ENCODE results near the gene GRHL1.

GRHL1 gene

DNA sequence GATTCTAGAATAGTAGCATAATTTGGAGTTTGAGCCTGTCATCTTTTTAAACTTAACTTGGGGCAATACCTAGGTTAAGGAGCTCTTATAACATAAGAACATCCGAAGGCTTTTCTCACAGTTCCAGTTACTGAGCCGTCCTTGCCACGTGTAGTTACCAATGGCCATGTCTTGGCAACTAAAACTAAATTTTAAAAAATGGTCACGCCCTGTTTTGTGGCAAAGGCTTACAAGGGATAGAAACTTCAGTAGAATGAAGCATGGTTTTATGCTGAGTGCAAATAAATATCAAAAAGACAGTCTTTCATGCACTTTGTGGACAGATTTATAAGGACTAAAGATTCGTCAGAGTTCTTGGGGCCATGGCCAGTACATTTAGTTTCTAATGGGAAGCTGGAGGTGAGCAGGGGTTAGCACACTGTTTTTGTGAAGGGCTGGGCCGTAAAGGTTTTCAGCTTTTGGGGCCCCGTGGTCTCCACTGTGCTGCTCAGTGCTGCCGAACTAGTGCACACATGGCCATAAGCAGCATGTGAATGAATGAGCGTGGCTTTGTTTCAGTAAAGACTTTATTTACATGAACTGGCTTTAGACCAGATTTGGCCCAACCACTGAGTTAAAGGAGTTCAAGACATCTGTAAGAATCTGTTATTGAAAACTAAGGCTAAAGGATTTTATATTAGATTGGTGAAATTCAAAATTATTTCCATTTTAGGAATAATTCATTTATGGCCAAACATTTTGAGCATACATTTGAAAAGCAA is 41.1 kb downstream of the GRHL1 start:
- TF ChIP-seq, protein P1, sequence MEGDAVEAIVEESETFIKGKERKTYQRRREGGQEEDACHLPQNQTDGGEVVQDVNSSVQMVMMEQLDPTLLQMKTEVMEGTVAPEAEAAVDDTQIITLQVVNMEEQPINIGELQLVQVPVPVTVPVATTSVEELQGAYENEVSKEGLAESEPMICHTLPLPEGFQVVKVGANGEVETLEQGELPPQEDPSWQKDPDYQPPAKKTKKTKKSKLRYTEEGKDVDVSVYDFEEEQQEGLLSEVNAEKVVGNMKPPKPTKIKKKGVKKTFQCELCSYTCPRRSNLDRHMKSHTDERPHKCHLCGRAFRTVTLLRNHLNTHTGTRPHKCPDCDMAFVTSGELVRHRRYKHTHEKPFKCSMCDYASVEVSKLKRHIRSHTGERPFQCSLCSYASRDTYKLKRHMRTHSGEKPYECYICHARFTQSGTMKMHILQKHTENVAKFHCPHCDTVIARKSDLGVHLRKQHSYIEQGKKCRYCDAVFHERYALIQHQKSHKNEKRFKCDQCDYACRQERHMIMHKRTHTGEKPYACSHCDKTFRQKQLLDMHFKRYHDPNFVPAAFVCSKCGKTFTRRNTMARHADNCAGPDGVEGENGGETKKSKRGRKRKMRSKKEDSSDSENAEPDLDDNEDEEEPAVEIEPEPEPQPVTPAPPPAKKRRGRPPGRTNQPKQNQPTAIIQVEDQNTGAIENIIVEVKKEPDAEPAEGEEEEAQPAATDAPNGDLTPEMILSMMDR (IDR thresholded peaks at IDR 0.05), result no peak

DNA sequence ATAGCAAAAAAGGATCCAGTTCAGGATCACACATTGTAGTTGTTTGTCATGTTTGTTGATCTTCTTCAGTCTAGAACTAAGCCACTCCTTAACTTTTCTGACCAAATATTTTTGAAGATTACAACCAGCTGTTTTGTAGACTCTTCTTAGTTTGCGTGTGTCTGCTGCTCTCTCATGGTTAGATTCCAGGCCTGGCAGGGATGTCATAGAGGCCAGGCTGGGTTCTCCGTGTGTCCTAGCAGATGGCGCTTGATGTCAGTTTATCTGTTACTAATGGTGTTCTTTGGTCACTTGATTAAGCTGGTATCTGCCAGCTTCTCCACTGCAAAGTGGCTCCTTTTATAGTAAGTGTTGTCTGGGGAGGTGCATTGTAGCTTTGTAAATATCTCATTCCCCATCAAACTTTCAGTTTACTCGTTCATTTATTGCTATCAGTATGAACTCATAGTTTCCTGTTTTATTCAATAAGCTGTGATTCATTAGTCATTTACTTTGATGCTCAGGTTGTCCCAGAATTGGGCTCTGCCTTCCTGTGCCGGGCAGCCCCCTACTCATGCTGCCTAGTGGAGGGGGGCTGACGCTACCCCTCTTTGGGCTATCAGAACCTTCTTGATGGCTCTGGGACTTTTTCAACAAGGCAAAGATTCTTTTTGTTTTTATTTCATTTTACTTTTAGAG is 42.1 kb downstream of the GRHL1 start:
- TF ChIP-seq, protein P1 (IDR thresholded peaks at IDR 0.05), result no peak

DNA sequence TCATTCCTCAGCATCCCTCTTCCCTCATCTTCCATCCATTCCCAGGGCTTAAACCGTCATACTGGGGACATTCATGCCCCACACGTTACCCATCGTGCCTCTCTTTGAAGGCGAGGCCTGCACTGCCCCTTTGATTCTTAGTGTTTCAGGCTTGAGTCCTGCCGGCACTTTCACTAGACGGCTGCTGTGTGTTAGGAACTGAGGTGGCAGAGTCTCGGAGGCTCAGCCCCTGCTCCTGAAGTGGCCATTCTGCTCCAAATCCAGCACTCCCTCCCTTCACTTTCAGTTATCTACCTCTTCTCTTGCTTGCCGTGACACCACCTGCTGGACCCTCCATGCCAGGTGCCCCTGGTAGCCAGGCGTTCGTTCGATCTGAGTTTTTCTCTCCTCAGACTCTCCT is 43.0 kb downstream of the GRHL1 start:
- TF ChIP-seq, protein P1 (IDR thresholded peaks at IDR 0.05), result no peak

DNA sequence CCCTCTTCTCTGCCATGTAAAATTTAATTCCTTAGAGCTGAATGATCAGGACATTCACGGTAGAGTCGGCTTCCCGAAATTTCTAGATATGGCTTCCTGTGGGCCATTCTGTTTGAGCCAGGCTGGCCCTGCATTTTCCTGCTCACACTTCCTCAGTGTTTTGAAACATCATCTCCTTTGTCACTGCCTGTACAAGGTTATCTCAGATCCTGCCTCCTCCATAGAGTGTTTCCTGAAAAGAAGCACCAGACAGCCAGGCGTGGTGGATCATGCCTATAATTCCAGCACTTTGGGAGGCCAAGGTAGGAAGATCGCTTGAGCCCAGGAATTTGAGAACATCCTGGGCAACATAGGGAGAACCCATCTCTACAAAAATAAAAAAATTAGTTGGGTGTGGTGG is 43.6 kb downstream of the GRHL1 start:
- TF ChIP-seq, protein P1 (IDR thresholded peaks at IDR 0.05), result no peak

DNA sequence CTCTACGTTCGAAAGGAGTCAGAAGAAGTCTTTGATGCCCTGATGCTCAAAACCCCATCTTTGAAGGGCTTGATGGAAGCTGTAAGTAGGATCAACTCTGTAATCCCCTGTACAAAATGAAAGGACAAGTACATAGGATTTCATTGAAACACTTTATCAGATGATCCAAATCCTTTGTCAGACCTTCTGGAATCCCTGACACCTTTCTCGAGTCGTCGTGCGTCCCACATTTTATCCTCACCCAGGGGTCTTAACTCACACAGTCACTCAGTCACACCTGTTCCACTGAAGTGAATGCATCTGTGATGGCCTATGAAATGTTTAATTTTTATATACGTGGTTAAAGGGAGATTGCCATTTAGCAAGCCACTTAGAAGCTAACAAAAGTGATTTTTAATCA is 44.8 kb downstream of the GRHL1 start:
- TF ChIP-seq, protein P1 (IDR thresholded peaks at IDR 0.05), result no peak

DNA sequence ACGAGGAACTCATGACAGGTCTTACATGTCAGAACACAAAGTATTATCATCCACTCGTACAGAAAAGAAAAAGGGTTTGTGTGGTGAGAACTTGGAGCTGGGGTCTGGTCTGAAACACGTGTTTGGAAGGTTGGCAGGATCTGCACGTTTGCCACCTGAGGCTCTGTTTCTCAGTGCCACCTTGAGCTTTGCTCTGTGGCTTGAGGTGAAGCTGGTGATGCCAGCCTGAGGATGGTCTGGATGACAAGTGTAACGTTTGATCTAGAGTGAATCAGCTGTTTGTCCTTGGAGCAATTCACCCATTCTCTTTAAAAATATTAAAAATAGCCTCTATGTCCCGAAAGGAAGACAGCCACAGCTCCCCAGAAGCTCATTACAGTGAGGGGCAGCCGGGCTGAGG is 46.4 kb downstream of the GRHL1 start:
- TF ChIP-seq, protein P1 (IDR thresholded peaks at IDR 0.05), result no peak

DNA sequence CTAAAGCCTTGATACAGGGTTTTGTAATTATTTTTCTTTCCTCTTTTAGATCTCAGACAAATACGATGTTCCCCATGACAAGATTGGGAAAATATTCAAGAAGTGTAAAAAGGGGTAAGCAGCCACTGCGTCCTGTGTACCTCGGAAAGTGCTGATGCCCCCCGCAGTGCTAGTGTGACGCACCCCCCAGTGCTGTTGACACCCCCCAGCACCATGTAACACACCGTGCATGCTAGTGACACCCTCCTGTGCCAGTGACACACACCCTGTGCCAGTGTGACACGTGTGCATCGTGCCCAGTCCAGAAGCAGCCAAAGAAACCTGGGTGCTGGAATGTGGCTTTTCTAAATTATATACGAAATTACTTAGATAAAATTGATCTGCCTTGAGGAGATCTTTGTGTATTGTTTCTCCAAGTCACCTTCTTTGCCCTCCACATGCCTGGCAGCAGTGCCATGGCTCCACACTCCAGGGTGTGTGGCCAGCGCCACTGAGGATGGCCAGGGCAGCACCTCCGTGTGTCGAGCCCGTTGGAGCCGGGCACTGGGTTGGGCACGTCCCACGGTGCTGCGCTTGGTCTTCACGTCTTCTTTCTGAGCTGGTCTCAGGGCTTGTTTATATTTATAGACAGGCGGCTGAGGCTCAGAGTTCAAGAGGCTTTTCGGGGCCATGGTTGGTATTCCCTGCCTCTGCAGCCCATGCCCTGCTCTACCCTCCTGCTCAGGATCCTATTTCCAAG is 47.6 kb downstream of the GRHL1 start:
- TF ChIP-seq, protein P1 (IDR thresholded peaks at IDR 0.05), result no peak

Data from LNCAP (cell line).